ENCODE data around the gene CPNE9. TPM values are rescaled to one million over a fixed set of nuclear protein-coding genes. Genes with fewer than 3 reads are reported as not detected.

CPNE9 gene
- total and polyA plus RNA-seq, 2 of the 8 experiments (the other 6 are each of a cell fraction or from before 2014, with no cell fraction given): 4.8 to 6.0 TPM

GRCh38 chr3:9757427-9757826 is 53.8 kb downstream of the CPNE9 start:
- Histone ChIP-seq H4K20me1 (replicated peaks in 1 of 2; ENCODE audit: control insufficient read depth in 1 of 2, insufficient read depth in 2 of 2, low read length in 2 of 2) (peaks cover 0 to 10% of the 10 kb centered on the region in 2 experiments), H3K23me2 (ENCODE audit: low read depth, low read length) (no peaks in the 10 kb centered on the region), H2BK5ac (ENCODE audit: low read depth, low read length) (no peak overlapping the region), H4K91ac (replicated peaks; ENCODE audit: insufficient read length, low read length) (no peak overlapping the region), H3K36me3 (ENCODE audit: control insufficient read depth in 2 of 4, insufficient read depth in 4 of 4, low read length in 3 of 4) (peaks cover 3 to 38% (median 18%) of the 10 kb centered on the region in 4 experiments; a peak in 7 of 8 replicates), H3K14ac (ENCODE audit: insufficient read length) (no peak overlapping the region), H2AK5ac (ENCODE audit: low read depth, low read length) (no peak overlapping the region), H3K4ac (replicated peaks; ENCODE audit: insufficient read length, low read depth, low read length) (no peak overlapping the region), H2BK15ac (ENCODE audit: low read length) (no peak overlapping the region), H4K8ac (ENCODE audit: extremely low read depth, insufficient read depth, low read length) (no peak overlapping the region), H3K56ac (replicated peaks; ENCODE audit: insufficient read length, low read depth, low read length) (no peak overlapping the region), H3K18ac (ENCODE audit: extremely low read depth, low read length) (no peak overlapping the region), H3K9me3 (ENCODE audit: insufficient read depth in 2 of 2, low read depth in 1 of 2, low read length in 1 of 2) (no peaks in the 10 kb centered on the region), H3K79me1 (ENCODE audit: low read depth, low read length) (no peaks in the 10 kb centered on the region), H2AFZ (ENCODE audit: low read length) (no peak overlapping the region), H3K4me2 (ENCODE audit: insufficient read depth in 1 of 2, low read depth in 2 of 2, low read length in 2 of 2) (no peak overlapping the region), H3K27me3 (replicated peaks in 1 of 4; ENCODE audit: control insufficient read depth in 3 of 4, extremely low read depth in 1 of 4, insufficient read depth in 3 of 4, low read length in 3 of 4) (no peaks in the 10 kb centered on the region; a peak in 1 of 7 replicates), H4K5ac (ENCODE audit: insufficient read length, low read depth, low read length) (no peak overlapping the region), H3K23ac (ENCODE audit: insufficient read length) (no peak overlapping the region), H2BK20ac (ENCODE audit: low read length) (no peak overlapping the region), H2BK120ac (replicated peaks; ENCODE audit: low read depth, low read length) (no peak overlapping the region), H3K9ac (replicated peaks in 1 of 4; ENCODE audit: extremely low read depth in 1 of 4, low read depth in 3 of 4, low read length in 3 of 4) (no peak overlapping the region), H3K4me3 (ENCODE audit: extremely low read depth in 1 of 4, insufficient read depth in 2 of 4, low read depth in 3 of 4, low read length in 4 of 4) (no peak overlapping the region), H3K79me2 (ENCODE audit: control insufficient read depth in 1 of 2, insufficient read depth in 2 of 2, low read length in 2 of 2) (no peaks in the 10 kb centered on the region), H3K4me1 (replicated peaks in 1 of 4; ENCODE audit: control insufficient read depth in 3 of 4, insufficient read depth in 4 of 4, low read length in 3 of 4) (no peaks in the 10 kb centered on the region), H3K27ac (ENCODE audit: low read depth, low read length) (no peak overlapping the region), H2BK12ac (ENCODE audit: low read depth, low read length) (no peak overlapping the region)
- CTCF ChIA-PET (ENCODE audit: partially characterized antibody): no interaction called here
- no peak for FAIRE-seq
- no peak for DNase-seq (ENCODE audit: low read depth in 1 of 2, low spot score in 2 of 2)
- POLR2A ChIA-PET (ENCODE audit: partially characterized antibody): interaction anchor here (0.5 to 0.6 kb wide), 2 partner anchors 8 to 57 kb away, joined by 4 read pairs; no protein-coding TSS in a partner anchor
- WGBS, 2 experiments (ENCODE audit: extremely low coverage in 1 of 2, insufficient coverage in 1 of 2, insufficient read length in 1 of 2, insufficient replicate concordance in 2 of 2, low coverage in 1 of 2, low lambda C conversion rate in 2 of 2, missing lambda C conversion rate in 1 of 2): 92% methylated on average over 13 of the region's 13 CpGs; no CpG with 5 or more reads in 1 of the 2 experiments
- TF ChIP-seq SIX5 (IDR thresholded peaks at IDR 0.05; ENCODE audit: low read depth, low read length) (no peak), TCF12 (IDR thresholded peaks at IDR 0.05; ENCODE audit: low read depth, low read length) (no peak), BACH1 (IDR thresholded peaks at IDR 0.05; ENCODE audit: low read length) (no peak), GABPA (IDR thresholded peaks at IDR 0.05; ENCODE audit: borderline replicate concordance, insufficient read depth, low read length) (no peak), CHD1 (IDR thresholded peaks at IDR 0.05; ENCODE audit: low read depth, low read length) (no peak), CREB1 (IDR thresholded peaks at IDR 0.05) (no peak), ZNF274 (IDR thresholded peaks at IDR 0.05; ENCODE audit: borderline replicate concordance, extremely low read depth, low read length) (no peak)
- TF ChIP-seq, protein P1, sequence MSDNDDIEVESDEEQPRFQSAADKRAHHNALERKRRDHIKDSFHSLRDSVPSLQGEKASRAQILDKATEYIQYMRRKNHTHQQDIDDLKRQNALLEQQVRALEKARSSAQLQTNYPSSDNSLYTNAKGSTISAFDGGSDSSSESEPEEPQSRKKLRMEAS (IDR thresholded peaks at IDR 0.05): no peak
